OCI-LY1 (cell line): Measurements from ENCODE around the gene FUT9.

Source experiments
- CTCF ChIP-seq: fragments of 200-600 bp; sonication (generic), shearing (Covaris generic); IDR thresholded peaks from 2 replicates; pipeline ENCODE4 v1.5.1; 2017; ENCODE audit warnings: mild to moderate bottlenecking, antibody characterized with exemption, low read length, moderate library complexity, mixed read lengths
- EZH2 ChIP-seq: fragments of 200-600 bp; sonication (generic), shearing (Covaris generic); IDR thresholded peaks from 2 replicates; pipeline ENCODE4 v1.8.0; 2017; ENCODE audit warnings: borderline replicate concordance, mixed run types, mild to moderate bottlenecking, antibody characterized with exemption, low read length, moderate library complexity, mixed read lengths

GRCh38 chr6:96074006-96074405 lies 58.2 kb downstream of the FUT9 start:
- TF ChIP-seq CTCF (no peak), EZH2 (no peak)
